T-helper 2 cell treated with Interferon-gamma antibody and Interleukin-4, amounts not matched to agents 5 μg/mL and 100 μg/mL, for 36 hours (primary cell): Measurements from ENCODE around the gene HSP90AA1.

Experiments used
- DNase-seq: peaks from one replicate; pipeline ENCODE4 v3.0.0; 2021; ENCODE audit warnings: low spot score
- H3K27ac Mint-ChIP-seq: one replicate; pipeline ENCODE4 v1.8.0; 2021; ENCODE audit warnings: mild to moderate bottlenecking, mixed read lengths
- H3K27me3 Mint-ChIP-seq: one replicate; pipeline ENCODE4 v1.8.0; 2021; ENCODE audit warnings: low read depth, mixed read lengths
- H3K36me3 Mint-ChIP-seq: one replicate; pipeline ENCODE4 v1.8.0; 2021; ENCODE audit warnings: low read depth, mixed read lengths
- H3K4me1 Mint-ChIP-seq: one replicate; pipeline ENCODE4 v1.8.0; 2021; ENCODE audit warnings: low read depth, mixed read lengths
- H3K4me3 Mint-ChIP-seq: one replicate; pipeline ENCODE4 v1.8.0; 2022; ENCODE audit warnings: mild to moderate bottlenecking, moderate library complexity, mixed read lengths
- H3K9me3 Mint-ChIP-seq: one replicate; pipeline ENCODE4 v1.8.0; 2021; ENCODE audit warnings: mixed read lengths

HSP90AA1 gene

DNA sequence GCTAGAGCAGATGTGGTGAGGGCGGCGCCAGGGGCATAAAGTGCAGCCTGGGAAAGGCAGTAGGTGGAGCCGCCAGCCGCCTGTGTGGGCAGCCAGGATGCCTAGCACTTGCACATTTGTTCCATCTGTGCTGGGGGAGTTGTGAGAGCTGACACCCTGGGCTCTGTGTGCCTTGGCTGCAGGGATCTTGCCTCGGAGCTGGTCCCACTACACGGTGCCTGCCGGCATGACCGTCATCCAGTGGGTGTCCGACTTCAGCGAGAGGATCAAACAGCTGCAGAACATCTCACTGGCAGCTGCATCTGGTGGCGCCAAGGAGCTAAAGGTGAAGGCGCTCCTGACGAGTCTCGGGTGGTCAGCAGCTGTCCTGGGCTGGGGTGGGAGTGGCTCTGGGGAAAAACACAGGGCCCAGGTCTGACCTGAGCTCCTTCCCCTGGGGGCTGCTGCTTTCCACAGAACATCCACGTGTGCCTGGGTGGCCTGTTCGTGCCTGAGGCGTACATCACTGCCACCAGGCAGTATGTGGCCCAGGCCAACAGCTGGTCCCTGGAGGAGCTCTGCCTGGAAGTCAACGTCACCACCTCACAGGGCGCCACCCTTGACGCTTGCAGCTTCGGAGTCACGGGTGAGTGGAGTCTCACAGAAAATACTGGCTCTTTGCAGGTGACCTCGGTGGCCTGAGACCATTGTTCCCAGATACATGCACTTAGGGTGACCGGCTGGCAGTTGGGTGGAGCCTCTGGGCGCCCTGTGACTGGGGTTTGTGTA is 37.4 kb downstream of the HSP90AA1 start:
- Mint-ChIP-seq H3K27me3 (no peaks in the 10 kb centered on the region), H3K4me1 (no peaks in the 10 kb centered on the region), H3K27ac (no peak overlapping the region), H3K36me3 (peaks cover 35% of the 10 kb centered on the region), H3K9me3 (no peaks in the 10 kb centered on the region), H3K4me3 (no peak overlapping the region)
- DNase-seq, result no peak

DNA sequence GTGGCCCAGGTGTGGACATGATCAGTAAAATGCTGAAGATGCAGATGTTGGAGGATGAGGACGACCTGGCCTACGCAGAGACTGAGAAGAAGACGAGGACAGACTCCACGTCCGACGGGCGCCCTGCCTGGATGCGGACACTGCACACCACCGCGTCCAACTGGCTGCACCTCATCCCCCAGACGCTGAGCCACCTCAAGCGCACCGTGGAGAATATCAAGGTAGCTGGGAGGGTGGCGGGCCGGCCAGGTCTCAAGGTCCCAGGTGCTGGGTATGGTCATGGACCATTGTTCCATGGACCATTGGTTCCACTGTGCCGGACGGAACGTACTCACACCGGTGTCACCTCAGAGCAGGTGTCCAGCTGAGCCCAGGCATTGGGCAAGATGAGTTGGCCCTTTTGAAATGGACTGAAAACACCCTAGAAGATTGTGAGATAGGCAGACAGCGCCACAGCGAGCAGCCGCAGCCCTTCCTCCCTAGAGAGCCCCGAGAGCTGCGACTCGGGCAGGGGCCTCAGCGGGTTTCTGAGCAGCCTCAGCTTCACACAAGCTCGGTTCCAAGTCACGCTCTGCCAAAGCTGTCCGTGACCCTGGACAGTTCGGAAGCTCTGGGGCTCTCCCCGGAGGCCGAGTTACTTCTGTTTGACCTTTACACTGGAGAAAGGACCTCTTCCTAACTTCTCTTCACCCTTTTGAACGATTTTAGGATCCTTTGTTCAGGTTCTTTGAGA is 38.9 kb downstream of the HSP90AA1 start:
- DNase-seq, result no peak
- Mint-ChIP-seq H3K36me3 (peaks cover 44% of the 10 kb centered on the region), H3K4me3 (no peak overlapping the region), H3K27ac (no peak overlapping the region), H3K9me3 (no peaks in the 10 kb centered on the region), H3K27me3 (no peaks in the 10 kb centered on the region), H3K4me1 (no peaks in the 10 kb centered on the region)

DNA sequence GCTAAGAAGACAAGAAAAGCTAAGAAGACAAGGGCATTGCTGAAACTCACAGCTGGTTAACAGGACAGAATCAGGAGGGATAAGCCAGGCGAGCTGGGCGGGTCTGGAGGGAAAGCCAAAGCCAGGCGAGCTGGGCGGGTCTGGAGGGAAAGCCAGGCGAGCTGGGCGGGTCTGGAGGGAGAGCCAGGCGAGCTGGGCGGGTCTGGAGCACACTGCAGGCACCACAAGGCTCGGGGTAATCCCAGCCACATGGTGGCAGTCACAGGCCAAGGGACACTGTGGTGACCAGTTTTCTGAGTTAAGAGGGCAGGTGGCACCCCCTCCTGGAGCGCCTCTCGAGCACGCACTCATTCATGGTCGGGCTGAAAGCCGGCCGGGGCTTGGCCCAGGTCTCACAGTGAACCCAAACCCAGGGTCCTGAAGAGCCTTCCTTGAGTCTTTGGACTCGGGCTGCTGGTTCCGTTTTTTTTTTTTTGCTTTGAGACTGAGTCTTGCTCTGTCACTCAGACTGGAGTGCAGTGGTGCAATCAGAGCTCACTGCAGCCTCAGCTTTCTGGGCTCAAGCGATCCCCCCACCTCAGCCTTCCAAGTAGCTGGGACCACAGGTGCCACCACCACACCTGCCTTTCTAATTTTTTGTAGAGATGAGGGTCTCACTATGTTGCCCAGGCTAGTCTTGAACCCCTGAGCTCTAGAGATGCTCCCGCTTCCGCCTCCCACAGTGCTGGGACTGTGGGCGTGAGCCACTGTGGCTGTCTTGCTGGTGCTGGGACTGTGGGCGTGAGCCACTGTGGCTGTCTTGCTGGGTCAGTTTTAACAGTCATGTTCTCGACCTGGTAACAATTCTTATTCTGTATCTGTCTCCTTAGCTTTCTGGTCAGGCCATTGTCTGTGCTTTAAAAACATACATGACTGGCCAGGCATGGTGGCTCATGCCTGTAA is 40.2 kb downstream of the HSP90AA1 start:
- no peaks in the 10 kb centered on the region for H3K4me1 Mint-ChIP-seq
- H3K27ac Mint-ChIP-seq, result no peak overlapping the region
- no peak overlapping the region for H3K4me3 Mint-ChIP-seq
- peaks cover 53% of the 10 kb centered on the region for H3K36me3 Mint-ChIP-seq
- H3K27me3 Mint-ChIP-seq, result no peaks in the 10 kb centered on the region
- DNase-seq, result peak; percentile 8
- no peaks in the 10 kb centered on the region for H3K9me3 Mint-ChIP-seq

DNA sequence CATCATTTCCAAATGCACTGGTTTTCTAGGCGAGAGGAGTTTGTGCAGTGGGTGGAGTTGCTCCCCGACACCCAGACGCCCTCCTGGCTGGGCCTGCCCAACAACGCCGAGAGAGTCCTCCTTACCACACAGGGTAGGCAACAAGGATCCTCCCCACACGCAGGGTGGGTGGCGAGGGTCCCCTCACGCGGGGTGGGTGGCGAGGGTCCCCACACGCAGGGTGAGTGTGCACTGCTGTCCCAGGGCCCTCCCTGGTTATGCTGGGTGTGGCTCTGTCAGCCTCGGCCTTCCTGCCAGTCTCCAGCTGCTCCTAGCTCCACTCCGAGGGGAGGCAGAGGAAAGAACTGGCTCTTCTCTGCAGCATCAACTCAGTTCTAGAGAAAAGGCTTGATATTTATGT is 42.3 kb downstream of the HSP90AA1 start:
- Mint-ChIP-seq H3K4me1 (no peaks in the 10 kb centered on the region), H3K9me3 (no peaks in the 10 kb centered on the region), H3K27me3 (no peaks in the 10 kb centered on the region), H3K4me3 (no peak overlapping the region), H3K27ac (no peak overlapping the region), H3K36me3 (peaks cover 60% of the 10 kb centered on the region)
- no peak for DNase-seq

DNA sequence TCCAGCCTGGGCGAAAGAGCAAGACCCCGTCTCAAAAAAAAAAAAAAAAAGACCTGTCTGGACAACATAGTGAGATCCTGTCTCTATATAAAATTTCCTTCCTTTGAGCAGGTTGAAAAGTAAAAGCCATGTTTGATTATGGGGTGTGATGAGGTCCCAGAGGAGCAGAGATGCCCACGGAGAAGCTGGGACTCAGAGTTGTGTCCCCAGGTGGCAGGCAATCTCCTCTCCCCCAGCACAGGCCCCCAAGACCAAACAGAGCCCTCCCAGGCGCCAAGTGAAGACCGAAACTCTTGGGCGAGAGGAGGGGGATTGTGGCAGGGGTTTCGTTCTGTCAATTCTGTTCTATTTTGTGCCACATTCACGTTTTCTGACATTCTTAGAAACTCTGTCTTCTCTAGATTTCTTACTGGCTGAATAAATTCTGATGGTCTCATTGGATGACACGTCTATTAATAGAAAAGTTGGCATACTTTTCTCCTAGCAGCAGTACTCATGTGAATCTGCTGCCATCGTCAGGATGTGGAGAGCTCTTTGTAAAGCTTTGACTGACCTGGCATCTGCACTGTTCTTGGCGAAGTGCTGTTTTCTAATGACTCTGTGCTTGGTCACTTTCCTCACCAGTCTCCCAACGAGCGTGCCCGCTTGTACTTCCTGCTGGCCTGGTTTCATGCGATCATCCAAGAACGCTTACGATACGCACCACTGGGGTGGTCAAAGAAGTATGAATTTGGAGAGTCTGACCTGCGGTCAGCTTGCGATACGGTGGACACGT is 43.4 kb downstream of the HSP90AA1 start:
- Mint-ChIP-seq H3K36me3 (peaks cover 61% of the 10 kb centered on the region), H3K27ac (no peak overlapping the region), H3K9me3 (no peaks in the 10 kb centered on the region), H3K4me3 (no peak overlapping the region), H3K27me3 (no peaks in the 10 kb centered on the region), H3K4me1 (no peaks in the 10 kb centered on the region)
- DNase-seq, result no peak

DNA sequence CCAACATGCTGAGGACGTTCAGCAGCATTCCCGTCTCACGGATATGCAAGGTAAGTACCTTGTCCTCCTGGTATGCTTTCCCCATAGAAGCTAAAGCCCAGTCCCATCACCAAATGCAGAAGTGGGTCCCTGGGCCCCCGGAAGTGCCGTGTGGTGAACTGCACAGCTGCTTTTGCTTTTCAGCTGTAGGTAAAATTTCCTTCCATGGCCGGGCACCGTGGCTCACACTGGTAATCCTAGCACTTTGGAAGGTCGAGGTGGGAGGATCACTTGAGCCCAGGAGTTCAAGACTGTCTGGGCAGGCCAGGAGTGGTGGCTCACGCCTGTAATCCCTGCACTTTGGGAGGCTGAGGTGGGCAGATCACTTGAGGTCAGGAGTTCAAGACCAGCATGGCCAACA is 44.1 kb downstream of the HSP90AA1 start:
- H3K27me3 Mint-ChIP-seq, result no peaks in the 10 kb centered on the region
- no peak overlapping the region for H3K4me3 Mint-ChIP-seq
- H3K27ac Mint-ChIP-seq, result no peak overlapping the region
- H3K4me1 Mint-ChIP-seq, result no peaks in the 10 kb centered on the region
- H3K9me3 Mint-ChIP-seq, result no peaks in the 10 kb centered on the region
- H3K36me3 Mint-ChIP-seq, result peaks cover 59% of the 10 kb centered on the region
- DNase-seq, result no peak

DNA sequence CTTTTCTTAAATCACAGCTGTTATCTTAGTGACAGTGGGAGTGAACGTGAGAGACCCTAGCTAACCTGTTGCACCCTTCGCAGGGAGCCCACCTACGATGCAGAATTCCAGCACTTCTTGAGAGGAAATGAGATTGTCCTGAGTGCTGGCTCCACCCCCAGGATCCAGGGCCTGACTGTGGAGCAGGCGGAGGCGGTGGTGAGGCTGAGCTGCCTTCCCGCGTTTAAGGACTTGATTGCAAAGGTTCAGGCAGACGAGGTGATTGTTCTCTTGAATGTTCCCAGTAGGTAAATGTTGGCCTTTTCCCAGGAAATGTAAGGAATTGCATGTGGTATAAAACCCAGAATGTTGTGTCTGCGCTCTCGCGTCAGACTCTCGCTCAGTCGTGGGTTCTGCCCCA is 46.7 kb downstream of the HSP90AA1 start:
- Mint-ChIP-seq H3K4me3 (no peak overlapping the region), H3K9me3 (no peaks in the 10 kb centered on the region), H3K27me3 (no peaks in the 10 kb centered on the region), H3K36me3 (peaks cover 71% of the 10 kb centered on the region), H3K27ac (no peak overlapping the region), H3K4me1 (no peaks in the 10 kb centered on the region)
- DNase-seq, result no peak

DNA sequence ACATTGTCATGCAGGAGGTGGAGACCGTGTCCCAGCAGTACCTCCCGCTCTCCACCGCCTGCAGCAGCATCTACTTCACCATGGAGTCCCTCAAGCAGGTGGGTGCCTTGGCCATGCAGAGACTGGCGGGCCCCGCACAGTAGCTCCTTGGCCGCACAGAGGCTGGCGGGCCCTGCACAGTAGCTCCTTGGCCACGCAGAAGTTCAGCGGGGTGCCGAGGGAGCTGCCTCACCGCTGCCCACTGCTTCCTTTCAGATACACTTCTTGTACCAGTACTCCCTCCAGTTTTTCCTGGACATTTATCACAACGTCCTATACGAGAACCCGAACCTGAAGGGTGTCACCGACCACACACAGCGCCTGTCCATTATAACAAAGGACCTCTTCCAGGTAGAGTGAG is 47.7 kb downstream of the HSP90AA1 start:
- H3K27me3 Mint-ChIP-seq, result no peaks in the 10 kb centered on the region
- no peaks in the 10 kb centered on the region for H3K4me1 Mint-ChIP-seq
- DNase-seq, result no peak
- H3K27ac Mint-ChIP-seq, result no peak overlapping the region
- no peak overlapping the region for H3K4me3 Mint-ChIP-seq
- no peaks in the 10 kb centered on the region for H3K9me3 Mint-ChIP-seq
- H3K36me3 Mint-ChIP-seq, result peaks cover 70% of the 10 kb centered on the region

DNA sequence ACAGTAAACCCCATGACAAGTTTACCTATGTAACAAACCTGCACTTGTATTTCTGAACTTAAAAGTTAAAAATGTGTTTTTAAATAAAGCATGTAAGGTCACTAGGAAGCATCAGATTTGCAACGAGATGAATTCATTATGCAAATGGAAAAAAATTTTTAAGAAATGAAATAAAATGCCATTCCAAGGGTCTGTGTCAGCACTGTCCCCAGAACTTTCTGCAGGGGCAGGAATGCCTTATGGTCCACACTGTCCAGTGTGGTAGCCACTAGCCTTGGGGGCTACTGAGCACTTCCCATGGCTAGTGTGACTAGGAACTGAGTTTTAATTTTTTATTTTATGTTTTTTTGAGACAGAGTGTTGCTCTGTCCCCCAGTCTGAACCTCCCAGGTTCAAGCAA is 49.2 kb downstream of the HSP90AA1 start:
- H3K27me3 Mint-ChIP-seq, result no peaks in the 10 kb centered on the region
- peaks cover 77% of the 10 kb centered on the region for H3K36me3 Mint-ChIP-seq
- H3K4me1 Mint-ChIP-seq, result no peaks in the 10 kb centered on the region

DNA sequence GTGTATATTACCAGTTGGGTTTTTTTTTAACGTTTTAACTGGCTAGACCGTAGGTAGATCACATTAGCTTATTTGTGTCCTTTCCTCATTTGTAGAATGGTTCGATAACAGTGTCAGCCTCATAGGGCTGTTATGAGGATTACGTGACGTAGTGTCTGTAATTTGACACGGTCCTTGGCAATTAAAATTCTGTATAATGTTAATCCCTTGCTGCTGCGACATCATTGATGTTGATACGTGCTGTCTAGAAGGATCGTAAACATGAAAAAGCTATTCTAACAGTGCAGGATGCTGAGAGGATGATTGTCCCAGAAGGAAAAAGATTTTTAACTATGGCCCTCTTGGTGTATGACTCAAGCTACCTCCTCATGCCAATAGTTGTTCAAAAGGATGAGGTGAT is 50.9 kb downstream of the HSP90AA1 start:
- no peak overlapping the region for H3K4me3 Mint-ChIP-seq
- no peak for DNase-seq
- no peaks in the 10 kb centered on the region for H3K9me3 Mint-ChIP-seq
- no peaks in the 10 kb centered on the region for H3K4me1 Mint-ChIP-seq
- H3K27ac Mint-ChIP-seq, result no peak overlapping the region
- no peaks in the 10 kb centered on the region for H3K27me3 Mint-ChIP-seq
- H3K36me3 Mint-ChIP-seq, result peaks cover 69% of the 10 kb centered on the region

More for the DNA sequence above, 49.2 kb downstream of the HSP90AA1 start:
- Mint-ChIP-seq H3K27ac (no peak overlapping the region), H3K4me3 (no peak overlapping the region), H3K9me3 (no peaks in the 10 kb centered on the region)
- DNase-seq, result no peak

DNA sequence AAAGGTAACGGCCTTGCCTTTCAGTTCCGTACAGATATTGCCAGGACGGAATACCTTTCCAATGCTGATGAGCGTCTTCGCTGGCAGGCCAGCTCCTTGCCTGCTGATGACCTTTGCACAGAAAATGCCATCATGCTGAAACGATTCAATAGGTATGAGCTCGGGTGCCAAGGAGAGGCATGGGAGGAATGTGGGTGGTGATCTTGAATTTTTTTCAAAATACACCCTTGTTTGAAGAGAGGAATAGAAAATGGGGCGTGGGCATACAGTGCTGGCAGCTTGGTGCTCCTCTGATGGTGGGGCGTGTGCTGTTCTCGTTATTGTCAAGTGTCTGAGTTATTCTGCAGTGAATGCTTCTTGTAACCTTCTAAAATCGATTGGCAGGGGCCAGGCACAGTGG is 52.5 kb downstream of the HSP90AA1 start:
- H3K36me3 Mint-ChIP-seq, result peaks cover 66% of the 10 kb centered on the region
- no peaks in the 10 kb centered on the region for H3K9me3 Mint-ChIP-seq
- H3K4me3 Mint-ChIP-seq, result no peak overlapping the region
- no peak overlapping the region for H3K27ac Mint-ChIP-seq
- peaks cover 1% of the 10 kb centered on the region for H3K4me1 Mint-ChIP-seq
- no peaks in the 10 kb centered on the region for H3K27me3 Mint-ChIP-seq
- DNase-seq, result no peak

DNA sequence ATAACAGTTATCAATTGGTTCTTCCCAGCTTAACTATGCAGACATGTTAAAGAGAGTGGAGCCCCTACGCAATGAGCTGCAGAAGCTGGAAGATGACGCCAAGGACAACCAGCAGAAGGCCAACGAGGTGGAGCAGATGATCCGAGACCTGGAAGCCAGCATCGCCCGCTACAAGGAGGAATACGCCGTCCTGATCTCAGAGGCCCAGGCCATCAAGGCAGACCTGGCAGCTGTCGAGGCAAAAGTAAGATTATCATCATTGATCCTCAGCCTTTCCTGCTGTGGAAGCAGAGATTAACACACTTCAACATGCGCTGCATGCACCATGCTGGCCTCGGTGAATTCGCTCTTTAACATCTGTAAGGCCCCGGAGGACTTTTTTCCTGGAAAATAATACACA is 53.6 kb downstream of the HSP90AA1 start:
- Mint-ChIP-seq H3K4me3 (no peak overlapping the region), H3K27me3 (no peaks in the 10 kb centered on the region), H3K36me3 (peaks cover 67% of the 10 kb centered on the region), H3K9me3 (no peaks in the 10 kb centered on the region), H3K27ac (no peak overlapping the region), H3K4me1 (peaks cover 6% of the 10 kb centered on the region)
- no peak for DNase-seq
